ENCODE measurements around the gene RAD51B.

The RAD51B gene

DNA sequence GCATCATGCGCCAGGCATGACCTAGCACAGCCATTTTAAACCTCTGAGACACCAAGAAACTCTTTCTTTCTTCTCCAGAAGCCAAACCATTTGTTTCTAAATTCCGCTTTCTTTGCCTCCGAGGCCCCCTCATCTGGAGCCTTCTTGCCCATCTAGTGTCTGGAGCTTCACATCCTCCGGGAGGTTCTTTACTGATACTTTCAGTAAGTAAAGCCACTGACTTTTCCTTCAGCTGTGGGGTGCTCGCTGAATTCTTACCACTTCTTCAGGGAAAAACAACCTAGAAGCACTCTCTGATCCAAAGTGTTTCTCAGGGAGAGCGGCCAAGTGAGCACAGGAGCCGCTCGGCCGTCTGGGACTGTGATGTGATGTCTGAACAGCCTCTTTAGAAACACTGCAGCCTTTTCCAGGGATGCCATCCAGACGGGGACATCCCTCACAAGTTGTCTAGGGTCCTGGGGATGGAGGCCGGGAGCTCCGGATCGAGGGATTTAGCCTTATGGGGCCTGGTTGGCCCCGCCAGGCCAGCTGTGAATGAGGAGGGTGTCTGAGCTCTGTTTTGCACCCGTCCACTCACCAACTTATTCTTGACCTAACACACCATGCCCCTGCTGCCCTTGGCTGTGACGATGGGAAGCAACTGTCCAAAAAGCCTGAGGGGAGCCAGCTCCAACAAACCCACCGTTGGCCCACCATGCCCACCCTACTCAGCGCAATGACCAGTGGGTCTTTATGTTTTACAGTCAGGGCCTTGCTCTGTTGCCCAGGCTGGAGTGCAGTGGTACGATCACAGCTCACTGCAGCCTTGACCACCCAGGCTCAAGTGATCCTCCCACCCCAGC lies 812.7 kb downstream of the RAD51B start:
- no peak for DNase-seq

DNA sequence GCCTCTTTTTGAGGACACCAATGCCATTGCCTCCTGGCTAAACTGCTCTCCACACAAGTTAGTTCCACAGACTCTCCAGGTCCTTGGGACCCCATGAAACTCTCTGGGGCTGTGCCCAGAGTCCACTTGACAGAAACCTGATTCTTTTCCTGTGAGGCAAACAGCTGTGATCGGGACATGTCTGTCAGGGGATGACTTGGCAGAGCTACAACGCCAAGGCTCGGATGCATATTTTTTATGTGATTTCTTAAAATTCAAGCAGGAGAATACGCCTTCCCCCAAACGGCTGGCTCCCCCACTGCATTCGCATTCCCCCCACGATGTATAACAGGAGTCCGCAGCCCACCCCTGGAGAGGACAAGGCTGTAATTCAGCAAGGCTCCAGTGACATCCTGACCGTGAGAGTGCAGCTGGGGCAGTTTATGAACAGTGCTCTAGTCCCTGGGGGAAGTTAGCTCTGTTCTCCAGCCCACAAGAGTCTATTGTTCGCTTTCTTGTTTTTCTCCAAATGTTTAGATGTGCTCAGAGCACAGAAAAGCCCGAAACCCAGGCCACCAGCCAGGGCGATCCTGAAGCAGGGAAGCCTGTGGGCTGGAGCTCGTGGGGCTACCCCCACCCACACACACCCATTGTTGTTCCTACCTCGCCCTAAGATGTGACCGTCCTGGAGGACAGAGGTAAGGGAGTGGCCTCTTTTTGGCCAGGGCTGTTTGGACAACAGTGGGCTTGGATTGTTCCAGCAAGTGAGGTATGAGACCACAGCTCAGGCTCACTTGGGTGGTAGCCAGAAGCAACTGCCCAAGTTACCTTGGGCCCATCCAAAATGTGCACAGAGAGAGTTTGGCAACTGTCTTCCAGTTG lies 813.8 kb downstream of the RAD51B start:
- DNase-seq: no peak

DNA sequence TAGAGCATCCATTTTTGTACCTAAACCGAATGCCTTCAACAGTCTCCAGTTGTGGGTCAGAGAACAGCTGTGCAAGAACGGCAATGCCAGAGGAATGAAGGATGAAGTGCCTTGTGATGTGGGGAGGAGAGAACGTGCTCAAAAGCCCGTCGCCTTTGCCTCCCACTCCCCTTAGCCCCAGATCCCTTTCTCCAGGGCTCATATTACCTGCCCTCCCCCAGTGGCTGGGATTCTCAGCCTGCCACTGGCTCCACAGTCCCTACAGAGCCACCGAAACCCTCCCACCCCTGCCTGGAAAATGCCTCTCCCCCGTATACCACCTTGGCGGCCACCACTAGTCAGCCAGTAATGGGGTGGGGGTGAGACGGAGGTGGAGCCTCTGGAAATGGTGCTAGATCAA lies 814.8 kb downstream of the RAD51B start:
- no peak for DNase-seq

DNA sequence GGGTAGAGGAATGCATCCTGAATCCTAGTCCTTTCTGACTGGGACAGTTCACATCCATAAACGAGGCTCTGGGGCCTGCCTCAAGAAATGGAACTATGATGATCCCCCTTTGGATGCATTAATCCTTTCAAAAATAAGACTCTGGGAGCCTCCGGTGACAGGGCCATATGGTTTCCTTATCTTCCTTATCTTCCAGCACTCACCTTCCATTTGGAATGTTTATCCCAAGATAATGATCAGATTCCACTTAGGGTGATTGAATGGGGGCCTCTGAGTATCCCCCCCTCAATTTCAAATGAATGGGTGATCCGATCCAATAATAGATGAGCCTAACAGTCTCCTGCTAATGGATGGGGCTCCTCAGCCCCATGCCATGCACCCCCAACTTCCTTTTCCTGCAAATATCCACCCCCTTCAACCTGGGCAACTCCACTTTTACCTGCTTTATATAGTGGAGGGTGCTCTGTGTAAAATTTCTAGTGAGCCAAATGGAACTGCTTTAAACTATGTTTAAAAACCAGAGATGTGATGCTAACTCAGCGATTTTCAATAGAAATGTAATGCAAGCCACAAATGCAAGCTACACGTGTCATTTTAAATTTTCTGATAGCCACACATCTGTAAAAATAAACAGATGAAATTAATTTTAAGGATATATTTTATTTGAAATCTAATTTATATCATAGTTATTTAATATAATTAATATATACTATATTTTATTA lies 815.5 kb downstream of the RAD51B start:
- DNase-seq: no peak

DNA sequence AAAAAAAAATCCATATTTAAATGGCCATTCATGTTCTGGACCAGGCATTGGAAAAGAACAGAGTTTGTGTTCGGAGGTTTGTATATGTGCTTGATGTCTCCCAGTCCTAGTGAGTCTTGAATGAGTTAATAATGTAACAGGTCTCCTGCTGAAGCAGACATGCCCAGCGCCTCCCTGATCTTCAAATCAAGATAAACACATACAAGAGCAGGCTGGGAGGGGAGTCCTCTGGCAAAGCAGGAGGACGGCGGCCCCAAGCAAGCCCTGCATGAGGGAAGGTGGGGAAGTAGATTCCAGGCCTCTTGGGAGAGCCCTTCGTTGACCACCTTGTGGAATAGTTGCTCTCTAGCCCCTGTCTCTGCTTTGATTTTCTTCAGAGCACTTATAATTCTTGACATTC lies 817.0 kb downstream of the RAD51B start:
- DNase-seq: no peak

DNA sequence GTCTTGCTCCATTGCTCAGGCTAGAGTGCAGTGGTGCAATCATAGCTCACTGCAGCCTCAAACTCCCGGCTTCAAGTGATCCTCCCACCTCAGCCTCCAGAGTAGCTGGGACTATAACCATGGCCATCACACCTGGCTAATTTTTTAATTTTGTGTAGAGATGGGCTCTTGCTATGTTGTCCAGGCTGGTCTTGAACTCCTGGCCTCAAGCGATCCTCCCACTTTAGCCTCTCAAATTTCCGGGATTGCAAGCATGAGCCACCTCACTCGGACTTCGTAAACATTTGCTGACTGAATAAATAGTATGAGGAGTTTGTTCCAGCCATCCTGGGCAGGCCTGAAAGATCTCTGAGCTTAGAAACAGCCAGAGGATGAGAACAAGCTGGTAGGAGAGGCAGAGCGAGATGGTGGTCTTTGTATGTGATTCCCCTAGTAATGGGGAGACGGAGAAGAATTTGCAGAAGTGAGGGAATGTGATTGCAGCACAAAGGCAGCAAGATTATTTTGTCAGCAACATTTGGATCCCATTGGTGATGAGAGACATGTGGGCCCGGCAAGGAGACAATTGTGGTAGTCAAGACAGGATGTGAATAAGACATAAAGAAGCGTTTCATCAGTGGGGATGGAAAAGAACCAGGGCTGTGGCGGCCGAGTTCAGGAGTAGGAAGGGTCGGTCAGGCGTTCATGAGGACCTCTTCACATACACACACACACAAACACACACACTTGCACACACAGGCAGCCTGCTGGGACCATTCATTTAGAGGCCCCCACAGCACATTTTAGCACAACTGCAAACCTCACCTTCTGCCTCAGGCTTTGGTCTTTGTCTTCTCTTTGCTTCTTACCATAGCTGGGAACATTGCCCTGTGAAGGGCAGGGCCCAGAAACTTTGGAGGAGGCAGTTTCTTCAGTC lies 817.8 kb downstream of the RAD51B start:
- no peak for DNase-seq

DNA sequence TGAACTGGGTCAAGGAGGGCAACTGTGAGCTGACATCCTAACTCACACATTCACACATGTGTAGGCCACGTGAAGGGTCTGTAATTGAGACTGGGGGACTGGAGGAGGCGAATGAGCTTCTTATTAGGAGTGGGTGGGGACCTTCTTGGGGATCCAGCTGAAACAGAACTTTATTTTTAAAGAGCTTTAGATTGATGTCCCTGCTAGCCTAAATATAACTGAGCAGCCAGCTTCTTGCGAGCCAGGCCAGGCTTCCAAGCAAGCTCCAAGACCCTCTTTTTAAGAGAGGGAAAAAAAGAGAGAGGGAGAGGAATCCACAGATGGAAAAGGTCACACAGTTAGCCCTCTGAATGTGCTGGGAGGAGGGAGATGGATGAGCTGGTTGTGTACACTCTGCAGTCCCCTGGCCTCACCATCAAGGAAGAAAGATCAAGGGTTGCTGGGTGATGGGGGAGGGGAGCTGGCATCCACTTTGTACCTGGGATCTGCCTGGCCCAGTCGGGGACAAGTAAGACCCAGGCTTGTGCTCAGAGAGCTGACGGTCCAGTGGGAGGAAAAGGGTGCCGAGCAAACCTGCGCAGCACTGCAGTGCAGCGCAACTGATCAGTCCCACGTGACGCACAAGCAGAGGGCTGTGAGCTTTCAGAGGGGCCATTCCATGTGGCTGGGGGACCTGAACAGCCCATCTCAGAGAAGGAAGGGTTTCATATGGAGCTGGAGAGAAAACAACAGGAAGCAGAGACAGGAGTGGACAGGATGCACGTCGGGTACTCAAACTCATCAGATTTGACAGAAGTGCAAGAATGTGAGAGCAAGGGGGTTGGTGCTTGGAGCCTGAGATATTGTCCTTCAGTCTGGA lies 818.8 kb downstream of the RAD51B start:
- no peak for DNase-seq

DNA sequence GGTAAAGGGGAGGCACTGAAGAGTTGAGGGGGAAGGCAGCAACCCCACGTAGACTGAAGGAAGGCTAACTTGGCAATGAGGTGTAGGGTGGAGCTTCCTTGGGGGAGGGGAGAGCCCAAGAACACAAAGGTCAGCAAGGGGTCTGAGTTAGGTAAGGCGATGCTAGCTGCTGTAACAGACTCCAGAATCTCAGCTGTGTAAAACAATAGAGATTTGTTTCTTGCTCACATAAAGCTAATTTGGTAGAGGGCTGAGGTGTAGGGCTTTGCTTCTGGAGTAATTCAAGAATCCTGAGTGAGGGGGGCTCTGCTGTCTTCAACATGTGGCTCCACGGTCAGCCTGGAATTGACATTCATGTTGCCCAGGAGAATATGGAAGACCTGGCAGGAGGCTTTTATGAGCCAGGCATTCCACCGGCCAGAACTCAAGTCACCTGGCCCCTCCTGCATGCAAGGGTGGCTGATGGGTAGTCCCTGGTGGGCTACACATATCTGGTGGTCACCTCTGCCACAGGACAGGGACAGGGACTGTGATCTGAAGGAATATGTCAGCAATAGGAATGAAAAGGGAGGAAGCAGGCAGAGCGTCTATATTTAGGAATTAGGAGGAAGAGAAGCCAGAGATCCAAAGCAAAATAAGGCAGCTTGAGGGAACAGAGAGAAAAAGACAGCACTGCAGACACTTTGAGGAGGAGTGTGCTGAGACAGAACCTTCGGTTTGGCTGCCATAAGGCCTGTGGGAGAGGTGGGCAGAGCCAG lies 819.6 kb downstream of the RAD51B start:
- no peak for DNase-seq

DNA sequence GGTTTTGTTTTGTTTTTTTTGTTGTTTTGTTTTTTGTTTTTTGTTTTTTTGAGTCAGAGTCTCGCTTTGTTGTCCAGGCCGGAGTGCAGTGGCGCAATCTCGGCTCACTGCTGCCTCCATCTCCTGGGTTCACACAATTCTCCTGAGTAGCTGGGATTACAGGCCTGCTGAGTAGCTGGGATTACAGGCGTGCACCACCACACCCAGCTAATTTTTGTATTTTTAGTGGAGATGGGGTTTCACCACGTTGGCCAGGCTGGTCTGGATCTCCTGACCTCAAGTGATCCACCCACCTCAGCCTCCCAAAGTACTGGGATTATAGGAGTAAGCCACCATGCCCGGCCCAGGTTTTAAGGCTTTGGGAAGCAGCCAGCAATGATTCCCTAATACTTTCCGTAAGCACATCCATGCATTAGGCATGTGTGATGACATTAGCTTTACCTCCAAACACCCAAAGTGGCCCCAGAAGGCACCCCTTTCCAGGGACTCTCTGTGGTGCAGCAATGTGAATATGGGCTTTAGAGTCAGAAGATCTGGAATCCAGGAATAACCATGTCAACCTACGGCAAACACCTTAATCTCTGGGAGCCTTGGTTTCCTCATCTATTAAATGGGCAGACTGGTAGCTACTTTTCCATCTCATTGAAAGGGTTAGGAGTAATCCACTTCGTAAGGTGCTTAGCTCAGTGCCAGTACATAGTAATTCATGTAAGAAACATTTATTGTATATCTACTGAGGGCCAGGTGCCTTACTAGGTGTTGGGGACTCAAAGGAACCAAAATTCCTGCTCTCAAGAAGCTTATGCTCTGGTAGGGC lies 820.4 kb downstream of the RAD51B start:
- DNase-seq: no peak

DNA sequence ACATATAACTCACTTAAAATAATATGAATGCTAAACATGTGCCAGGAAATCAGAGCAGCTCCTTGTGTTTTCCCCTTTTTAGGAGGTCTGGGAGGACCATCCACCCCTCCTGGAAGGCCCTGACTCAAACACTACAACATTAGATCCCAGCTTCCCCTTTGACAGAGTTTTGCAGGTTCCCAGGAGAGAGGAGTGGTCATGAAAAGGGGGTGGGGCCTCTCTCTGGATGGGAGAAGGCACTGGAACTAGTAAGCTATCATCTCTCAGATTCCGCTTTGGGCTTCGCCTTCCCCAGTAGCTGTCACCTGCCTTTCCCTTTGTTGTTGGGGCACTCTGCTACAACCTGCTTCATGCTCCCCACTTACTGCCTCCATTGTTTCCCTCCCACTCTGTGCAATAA lies 824.1 kb downstream of the RAD51B start:
- DNase-seq: no peak

DNA sequence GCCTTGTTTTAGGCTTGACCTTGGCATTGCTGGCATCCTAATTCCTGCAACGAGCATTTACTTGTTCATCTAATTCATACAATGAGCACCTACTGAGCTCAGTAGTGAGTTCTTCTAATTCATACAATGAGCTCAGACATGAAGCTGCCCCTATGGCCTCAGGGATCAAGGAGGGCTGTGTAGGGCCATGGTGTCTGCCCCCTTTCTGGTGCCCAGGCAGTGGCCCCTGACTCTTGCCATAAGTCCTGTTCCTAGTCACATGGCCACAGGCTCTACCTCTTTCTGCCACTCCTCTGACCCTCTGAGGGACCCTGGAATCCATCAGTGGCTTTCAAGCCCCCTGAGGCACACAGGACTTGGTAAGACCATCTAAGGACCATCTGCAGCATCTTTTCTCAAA lies 824.5 kb downstream of the RAD51B start:
- no peak for DNase-seq

DNA sequence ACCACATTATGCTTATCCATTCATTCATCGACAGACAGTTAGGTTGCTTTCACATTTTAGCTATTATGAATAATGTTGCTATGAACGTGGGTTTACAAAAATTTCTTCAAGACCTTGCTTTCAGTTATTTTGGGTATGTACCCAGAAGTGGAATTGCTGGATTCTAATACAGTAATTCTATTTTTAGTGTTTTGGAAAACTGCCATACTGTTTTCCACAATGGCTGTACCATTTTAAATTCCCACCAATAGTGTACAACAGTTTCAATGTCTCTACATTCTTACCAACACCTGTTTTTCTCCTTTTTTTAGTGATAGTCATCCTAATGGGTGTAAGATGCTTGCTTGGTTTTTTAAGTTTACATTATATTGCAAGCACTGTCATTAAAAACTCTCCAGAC lies 825.8 kb downstream of the RAD51B start:
- no peak for DNase-seq

DNA sequence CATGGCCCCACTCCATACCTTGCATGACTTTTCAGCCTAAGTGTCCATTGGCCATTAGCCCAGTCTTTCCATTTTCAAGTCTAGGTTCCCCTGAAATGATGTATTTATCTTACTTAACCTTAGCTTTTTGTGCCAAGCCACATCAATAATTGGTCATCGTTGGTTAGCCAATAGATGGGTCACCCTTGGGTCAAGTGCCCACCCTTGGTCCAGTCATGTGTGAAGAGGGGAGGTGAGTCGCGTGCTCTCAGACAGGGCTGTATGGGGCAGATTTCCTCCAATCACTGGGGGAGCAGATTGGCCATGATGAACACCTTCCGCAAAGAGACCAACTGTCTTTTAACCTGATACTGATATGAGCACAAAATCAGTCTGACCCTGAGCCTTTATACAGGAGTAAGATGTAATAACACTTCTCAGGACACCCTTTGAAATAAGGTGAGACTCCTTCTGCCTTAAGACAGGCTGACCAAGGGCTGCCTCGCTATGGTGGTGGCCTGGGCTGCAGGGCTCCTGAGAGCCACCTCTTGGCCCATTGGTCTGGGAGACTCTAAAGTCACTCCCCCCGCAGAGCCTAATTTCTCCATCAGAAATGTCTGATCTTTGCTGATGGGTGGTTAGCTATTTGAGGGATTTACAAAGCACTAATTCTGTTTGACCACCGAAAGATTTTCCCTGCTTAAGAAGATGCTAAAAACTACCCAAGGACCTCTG lies 830.1 kb downstream of the RAD51B start:
- no peak for DNase-seq

DNA sequence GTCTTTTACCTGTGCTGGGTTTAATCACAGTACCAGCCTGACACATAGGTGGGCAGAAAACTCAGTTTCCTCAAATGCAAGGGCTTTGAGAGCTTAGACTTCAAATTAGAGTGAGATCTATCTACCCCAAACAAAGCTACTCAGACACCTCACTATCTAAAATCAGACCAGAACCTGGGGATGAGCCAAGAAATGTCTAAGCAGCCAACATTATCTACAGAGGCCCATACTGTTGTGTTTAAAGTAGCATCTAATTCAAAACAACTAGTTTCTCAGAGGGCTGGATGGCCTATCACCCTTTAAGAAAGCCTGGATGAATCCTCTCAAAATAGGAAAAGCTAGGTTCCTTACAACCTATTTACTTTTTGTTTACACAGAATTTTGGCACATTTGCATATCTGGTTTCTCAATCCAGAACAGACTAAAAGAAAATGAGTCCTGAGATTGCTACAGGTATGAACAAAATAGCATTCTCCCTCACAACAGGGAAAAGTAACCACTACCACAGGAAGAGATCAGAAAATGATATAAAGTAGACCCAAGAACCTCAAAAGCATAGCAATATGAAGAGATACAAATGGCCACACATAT lies 830.9 kb downstream of the RAD51B start:
- no peak for DNase-seq

DNA sequence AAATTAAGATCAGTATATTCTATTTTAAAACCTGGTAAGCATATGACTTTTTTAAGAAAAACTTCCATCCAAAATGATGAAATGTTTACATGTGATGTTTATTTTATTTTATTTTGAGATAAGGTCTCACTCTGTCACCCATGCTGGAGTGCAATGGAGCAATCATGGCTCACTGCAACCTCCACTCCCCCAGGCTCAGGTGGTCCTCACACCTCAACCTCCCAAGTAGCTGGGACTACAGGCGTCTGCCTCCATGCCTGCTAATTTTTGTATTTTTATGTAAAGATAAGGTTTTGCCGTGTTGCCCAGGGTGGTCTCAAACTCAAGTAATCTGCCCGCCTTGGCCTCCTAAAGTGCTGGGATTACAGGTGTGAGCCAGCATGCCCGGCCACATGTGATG lies 831.5 kb downstream of the RAD51B start:
- DNase-seq: no peak

DNA sequence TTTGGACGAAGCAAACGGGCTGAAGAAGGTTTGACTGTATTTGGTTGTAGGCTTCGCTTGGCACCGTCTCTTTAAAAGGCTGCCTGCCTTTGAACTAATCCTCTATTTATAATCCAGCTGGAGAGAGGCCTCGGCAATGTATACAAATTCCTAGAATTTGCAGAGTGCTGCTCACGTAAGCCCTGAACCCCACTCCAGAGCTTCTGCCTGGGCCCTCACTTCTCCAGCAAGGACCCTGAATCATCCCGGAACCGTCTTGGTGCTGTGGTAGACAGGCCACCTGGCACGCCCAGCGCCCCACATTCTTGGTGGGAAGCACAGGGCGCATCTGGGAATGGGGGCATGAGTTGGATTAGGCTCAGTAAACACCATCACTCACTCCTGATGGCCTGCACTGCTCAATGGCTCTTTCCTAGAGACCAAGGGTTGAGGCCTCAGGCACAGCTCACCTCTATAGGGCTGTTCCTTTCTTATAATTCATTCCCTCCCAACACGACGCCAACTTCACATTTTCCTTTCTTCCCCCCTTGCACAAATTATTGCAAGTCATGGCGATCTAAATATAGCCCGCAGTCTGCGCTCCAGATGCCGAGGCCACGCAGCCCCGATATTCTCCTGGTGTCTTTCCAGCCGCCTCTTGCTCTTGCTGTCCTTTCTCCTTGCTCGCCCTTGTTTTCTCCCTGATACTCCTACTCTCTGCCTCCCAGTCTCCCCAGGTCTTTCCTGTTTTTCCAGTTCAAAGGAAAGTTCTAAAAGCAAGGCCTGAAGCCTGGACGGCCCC lies 832.3 kb downstream of the RAD51B start:
- no peak for DNase-seq

DNA sequence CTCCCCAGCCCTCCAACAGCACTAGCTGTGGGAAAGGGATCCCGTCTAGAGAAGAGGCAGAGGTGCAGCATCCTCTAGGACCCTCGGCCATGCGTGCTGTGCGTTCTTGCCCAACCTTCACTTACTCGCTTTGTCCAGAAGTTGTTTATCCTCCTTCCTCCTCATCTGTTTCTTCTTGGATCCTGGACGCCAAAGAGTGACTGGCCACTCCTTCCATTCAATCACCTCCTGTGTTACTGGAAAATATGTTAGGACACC lies 832.8 kb downstream of the RAD51B start:
- DNase-seq: no peak

DNA sequence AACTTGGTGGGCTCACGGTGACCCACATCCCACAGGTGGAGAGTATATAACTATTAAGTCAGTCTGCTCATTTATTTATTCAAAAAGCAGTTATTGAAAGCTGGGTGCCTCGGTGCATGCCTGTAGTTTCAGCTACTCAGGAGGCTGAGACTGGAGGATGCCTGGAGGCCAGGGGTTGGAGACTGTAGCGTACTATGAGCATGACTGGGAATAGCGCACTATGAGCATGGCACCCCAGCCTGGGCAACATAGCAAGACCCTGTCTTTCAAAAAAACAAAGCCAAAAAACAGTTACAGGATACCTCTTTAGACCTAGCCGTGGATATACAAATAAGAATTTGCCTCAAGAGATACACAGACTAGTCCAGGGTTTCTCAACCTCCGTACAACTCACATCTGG lies 833.5 kb downstream of the RAD51B start:
- DNase-seq: no peak
